HG02763 (cell line): Measurements from ENCODE around the gene NUP205.
"Not testable (repeated sequence)": the region's sequence is repeated elsewhere in the genome, so short reads cannot be mapped to it uniquely, and the experiment has no call there.

Source experiments
- ATAC-seq: cut with Tn5 transposase; IDR thresholded peaks from one replicate; pipeline ENCODE4 v1.9.1; 2021; ENCODE audit warnings: mild to moderate bottlenecking, moderate library complexity; ENCODE audit not compliant: unreplicated experiment

NUP205 gene

GRCh38 chr7:135666156-135666555 is 108.4 kb downstream of the NUP205 start:
- no peak for ATAC-seq

GRCh38 chr7:135666846-135667245 is 109.1 kb downstream of the NUP205 start:
- no peak for ATAC-seq

GRCh38 chr7:135667626-135668025 is 109.9 kb downstream of the NUP205 start:
- ATAC-seq: not testable (repeated sequence)

GRCh38 chr7:135668852-135669395 is 111.2 kb downstream of the NUP205 start:
- ATAC-seq: not testable (repeated sequence)

GRCh38 chr7:135669774-135670173 is 112.1 kb downstream of the NUP205 start:
- no peak for ATAC-seq

GRCh38 chr7:135670179-135670578 is 112.5 kb downstream of the NUP205 start:
- no peak for ATAC-seq

GRCh38 chr7:135672560-135673359 is 115.0 kb downstream of the NUP205 start:
- peak; percentile 79 for ATAC-seq

GRCh38 chr7:135673360-135673706 is 115.6 kb downstream of the NUP205 start:
- ATAC-seq: no peak

- no peak for ATAC-seq
These were observed 121.2 kb downstream of the NUP205 start for GRCh38 chr7:135678612-135679575.

- no peak for ATAC-seq
These were observed 124.0 kb downstream of the NUP205 start for GRCh38 chr7:135681762-135682161.

GRCh38 chr7:135682191-135682590 is 124.5 kb downstream of the NUP205 start:
- ATAC-seq: no peak

- ATAC-seq: no peak
These were observed 125.9 kb downstream of the NUP205 start for GRCh38 chr7:135683609-135684008.

GRCh38 chr7:135684136-135684535 is 126.4 kb downstream of the NUP205 start:
- no peak for ATAC-seq

GRCh38 chr7:135684699-135685098 is 127.0 kb downstream of the NUP205 start:
- ATAC-seq: no peak

- no peak for ATAC-seq
These were observed 127.8 kb downstream of the NUP205 start for GRCh38 chr7:135685306-135686084.

- no peak for ATAC-seq
These were observed 129.7 kb downstream of the NUP205 start for GRCh38 chr7:135687466-135687865.

- ATAC-seq: no peak
These were observed 132.8 kb downstream of the NUP205 start for GRCh38 chr7:135690566-135690965.

GRCh38 chr7:135692055-135692454 is 134.3 kb downstream of the NUP205 start:
- no peak for ATAC-seq

GRCh38 chr7:135692606-135693005 is 134.9 kb downstream of the NUP205 start:
- not testable (repeated sequence) for ATAC-seq

- no peak for ATAC-seq
These were observed 135.8 kb downstream of the NUP205 start for GRCh38 chr7:135693558-135693957.
